GM13977 (cell line): ENCODE data around the gene CD68.

ENCODE experiments used
- DNase-seq: peaks from one replicate; pipeline ENCODE4 v3.0.0; 2012; ENCODE audit warnings: low spot score
- in situ Hi-C: fragments of 300-500 bp; cut with MboI; formaldehyde crosslinking; loops from one replicate; pipeline ENCODE4 v1.12.0; 2022; ENCODE audit warnings: low sequenced_read_pairs, low pct_unique_long_range_greater_than_20kb, mixed read lengths, inconsistent platforms; ENCODE audit not compliant: unreplicated experiment
- TF ChIP-seq, protein P1 (sequence below): IDR thresholded peaks from 2 replicates; pipeline ENCODE4 v1.5.1; 2012; ENCODE audit warnings: mild to moderate bottlenecking, control low read depth; ENCODE audit not compliant: insufficient read depth; ENCODE audit errors: extremely low read depth, missing control alignments

The CD68 gene

DNA sequence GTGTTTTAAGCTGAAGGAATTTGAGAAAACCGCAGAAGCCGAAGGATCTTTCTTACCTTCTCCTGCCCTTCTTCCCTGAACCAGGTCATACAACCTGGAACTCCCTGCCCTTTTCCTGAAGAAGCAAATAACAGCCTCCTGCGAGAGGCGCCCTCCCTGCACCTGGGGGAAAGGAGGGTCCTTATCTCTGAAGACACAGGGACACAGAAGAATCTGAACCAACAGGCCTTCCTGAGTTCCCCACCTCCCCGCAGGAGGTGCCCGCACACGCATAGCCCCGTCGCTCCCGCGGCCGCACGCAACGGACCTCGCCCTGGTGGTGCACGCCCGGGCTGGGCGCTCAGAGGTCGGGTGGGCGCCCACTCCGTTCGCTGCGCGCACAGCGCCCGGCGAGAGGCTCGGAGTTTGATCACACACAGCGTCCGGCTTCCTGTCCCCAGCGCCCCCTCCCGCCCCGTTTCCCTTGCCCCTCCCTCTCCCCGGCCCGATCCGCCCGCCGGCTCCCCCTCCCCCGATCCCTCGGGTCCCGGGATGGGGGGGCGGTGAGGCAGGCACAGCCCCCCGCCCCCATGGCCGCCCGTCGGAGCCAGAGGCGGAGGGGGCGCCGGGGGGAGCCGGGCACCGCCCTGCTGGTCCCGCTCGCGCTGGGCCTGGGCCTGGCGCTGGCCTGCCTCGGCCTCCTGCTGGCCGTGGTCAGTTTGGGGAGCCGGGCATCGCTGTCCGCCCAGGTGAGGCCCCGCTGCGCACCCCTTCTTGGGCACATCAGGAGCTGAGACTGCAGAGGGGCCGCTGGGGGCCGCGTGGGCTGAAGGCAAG, 30.6 kb upstream of the CD68 start, which contains the start of gene TNFSF12:
Gene TNFSF12 (plus strand): TSS at position 474 of the 816 bp plus-strand sequence. CDS start 96 bp downstream, at position 570.
- DNase-seq: peak; percentile 79
- in situ Hi-C loops: no loop called here
- TF ChIP-seq, protein P1, sequence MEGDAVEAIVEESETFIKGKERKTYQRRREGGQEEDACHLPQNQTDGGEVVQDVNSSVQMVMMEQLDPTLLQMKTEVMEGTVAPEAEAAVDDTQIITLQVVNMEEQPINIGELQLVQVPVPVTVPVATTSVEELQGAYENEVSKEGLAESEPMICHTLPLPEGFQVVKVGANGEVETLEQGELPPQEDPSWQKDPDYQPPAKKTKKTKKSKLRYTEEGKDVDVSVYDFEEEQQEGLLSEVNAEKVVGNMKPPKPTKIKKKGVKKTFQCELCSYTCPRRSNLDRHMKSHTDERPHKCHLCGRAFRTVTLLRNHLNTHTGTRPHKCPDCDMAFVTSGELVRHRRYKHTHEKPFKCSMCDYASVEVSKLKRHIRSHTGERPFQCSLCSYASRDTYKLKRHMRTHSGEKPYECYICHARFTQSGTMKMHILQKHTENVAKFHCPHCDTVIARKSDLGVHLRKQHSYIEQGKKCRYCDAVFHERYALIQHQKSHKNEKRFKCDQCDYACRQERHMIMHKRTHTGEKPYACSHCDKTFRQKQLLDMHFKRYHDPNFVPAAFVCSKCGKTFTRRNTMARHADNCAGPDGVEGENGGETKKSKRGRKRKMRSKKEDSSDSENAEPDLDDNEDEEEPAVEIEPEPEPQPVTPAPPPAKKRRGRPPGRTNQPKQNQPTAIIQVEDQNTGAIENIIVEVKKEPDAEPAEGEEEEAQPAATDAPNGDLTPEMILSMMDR: no peak

DNA sequence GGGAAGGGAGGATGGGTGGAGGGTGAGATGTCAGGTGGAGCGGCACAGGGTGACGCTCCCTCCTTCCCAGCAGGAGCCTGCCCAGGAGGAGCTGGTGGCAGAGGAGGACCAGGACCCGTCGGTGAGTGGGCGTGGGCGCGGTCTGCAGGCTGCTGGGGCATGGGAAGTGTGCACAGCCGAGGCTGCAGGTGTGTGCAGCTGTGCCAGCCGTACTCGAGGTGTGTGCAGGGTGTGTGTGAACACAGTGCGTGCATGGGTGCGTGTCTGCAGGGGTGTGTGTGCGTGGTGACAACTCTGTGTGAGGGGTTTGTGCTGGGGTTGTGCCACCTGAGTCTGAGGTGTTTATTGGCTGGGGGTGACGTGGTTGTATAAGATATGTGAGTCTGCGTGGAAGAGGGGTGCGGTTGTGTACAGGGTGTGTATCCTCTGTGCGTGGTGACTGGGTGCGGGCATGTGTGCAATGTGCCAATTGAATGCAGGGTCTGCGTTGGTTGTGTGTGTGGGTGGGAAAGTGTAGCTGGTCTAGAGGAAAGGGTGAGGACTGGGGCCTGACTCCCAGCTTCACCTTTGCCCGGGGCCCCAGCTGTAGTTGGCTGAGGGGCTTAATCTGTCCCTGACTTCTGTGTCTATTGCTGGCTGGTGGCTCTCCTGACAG, 29.9 kb upstream of the CD68 start:
- peak; percentile 52 for DNase-seq
- TF ChIP-seq, protein P1: no peak
- in situ Hi-C loops: loop anchor here (25.0 kb wide), 1 partner anchor 187 kb away; the partner anchor contains the start of genes KCTD11 and TMEM95

DNA sequence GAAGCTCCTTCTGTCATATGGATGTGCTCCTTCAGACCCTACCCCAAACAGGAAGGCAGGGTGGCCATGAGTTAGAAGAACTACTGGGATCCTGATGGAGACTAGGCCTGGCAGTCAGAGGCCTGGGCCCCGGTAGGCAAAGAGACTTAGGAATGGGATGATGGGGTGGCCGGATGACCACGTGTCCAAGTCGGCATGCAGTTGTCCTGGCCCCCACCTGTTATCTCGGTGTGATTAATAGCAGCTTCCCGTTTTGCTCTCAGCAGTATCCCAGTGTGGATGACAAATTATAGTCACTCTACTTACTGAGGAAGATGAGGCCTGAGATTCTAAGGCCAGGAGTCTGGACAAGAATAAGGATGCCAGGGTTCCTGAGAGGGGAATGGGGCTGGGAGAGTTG, 29.1 kb upstream of the CD68 start:
- in situ Hi-C loops: loop anchor here (25.0 kb wide), 1 partner anchor 188 kb away; the partner anchor contains the start of genes KCTD11 and TMEM95
- TF ChIP-seq, protein P1: no peak
- DNase-seq: no peak

DNA sequence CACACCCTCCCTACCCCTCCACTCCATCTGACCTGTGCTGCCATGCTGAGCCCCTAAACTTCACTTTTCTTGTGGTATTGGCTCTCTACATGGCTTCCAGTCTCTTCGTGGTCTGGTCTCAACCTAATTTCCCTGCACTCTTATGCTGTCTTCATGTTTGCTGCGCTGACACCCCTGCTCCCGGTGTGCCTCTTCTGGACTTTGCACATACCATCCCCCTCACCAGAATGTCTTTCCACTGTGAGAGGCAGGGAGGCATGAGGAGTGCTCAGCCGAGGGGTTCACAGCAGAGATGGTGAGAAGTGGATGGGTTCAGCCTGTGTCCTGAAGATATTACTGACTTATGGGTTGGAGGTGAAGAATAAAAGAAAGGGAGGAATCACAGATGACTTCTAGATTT, 28.0 kb upstream of the CD68 start:
- no peak for DNase-seq
- TF ChIP-seq, protein P1: no peak
- in situ Hi-C loops: loop anchor here (25.0 kb wide), 1 partner anchor 189 kb away; the partner anchor contains the start of genes KCTD11 and TMEM95

DNA sequence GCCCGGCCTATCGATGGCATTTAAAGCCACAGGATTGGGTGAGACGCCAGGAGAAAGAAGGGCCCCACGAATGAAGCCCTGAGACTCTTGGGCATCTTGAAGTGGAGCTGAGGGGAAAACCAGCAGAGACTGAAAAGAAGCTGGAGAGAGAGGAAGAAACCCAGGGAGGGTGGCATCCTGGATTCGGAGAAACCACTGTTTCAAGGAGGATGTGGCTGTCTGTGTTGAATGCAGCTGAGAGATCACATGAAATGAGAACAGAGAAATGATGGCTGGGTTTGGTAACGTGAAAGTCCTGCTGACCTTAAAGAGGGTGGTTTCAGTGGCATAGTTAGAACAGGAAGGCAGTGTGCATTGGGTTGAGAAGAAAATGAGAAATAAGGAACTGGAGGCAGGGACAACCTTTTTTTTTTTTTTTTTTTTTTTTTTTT, 26.8 kb upstream of the CD68 start:
- TF ChIP-seq, protein P1: no peak
- peak; percentile 74 for DNase-seq
- in situ Hi-C loops: loop anchor here (25.0 kb wide), 1 partner anchor 190 kb away; the partner anchor contains the start of genes KCTD11 and TMEM95

DNA sequence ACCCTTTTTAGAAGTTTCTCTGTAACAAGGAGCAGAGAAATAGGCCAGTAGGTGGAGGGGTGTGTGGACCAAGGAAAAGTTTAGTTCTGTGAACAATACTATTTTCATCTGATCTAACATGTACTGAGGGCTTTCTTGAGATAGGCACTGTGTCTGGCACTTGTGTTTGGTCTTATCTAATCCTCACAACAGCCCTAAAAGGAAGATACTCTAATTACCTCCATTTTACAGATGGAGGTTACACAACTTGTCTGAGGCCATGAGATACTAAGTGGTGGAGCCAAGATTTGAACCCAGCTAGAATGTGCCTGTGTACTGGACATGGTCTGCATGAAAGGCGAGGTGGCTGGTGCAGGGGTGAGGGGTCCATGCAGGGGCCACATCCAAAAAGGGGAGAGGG, 26.1 kb upstream of the CD68 start:
- TF ChIP-seq, protein P1: no peak
- in situ Hi-C loops: loop anchor here (25.0 kb wide), 1 partner anchor 191 kb away; the partner anchor contains the start of genes KCTD11 and TMEM95
- no peak for DNase-seq
